ENCODE measurements around the gene KISS1.

Gene KISS1

DNA sequence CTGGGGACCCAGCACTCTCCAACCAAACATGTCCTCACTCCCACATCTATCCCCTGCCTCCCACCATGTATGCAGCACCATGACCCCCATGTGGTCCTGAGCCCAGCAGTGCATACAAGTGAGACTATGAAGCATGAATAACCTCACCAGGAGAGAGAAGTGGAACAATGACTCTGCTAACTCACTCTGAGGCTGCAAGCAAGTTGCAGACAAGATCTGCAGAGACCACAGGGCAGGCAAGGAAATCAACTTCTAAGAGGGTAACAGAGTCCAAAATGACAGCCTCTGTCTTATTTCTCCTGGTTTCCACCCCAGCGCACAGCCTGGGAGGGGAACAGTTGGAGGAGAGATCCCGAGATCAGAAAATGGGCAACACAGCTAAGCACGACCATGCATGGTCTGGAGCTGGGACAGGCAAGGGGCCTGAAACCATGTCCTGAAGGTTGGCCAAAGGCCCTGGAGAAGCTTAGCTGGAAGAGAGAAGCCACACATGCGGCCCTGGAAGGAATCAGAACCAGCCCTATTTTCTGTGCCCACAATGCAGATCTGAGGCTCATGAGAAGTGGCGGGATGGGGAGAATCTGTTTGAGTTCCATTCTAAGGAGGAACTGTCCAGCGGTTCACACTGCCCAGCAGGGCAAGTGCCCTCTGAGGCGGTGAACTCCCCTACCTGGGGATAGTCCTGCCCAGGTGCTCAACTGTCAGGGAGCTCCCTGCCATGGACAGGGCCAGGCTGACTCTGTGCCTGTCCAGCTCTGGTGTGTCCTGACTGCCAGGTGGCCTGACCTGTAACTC, 17.6 kb downstream of the KISS1 start:
- no peaks in the 10 kb centered on the region for H3K4me1 ChIP-seq (ENCODE audit: control insufficient read depth, insufficient read depth, low read length)
- H3K36me3 ChIP-seq (ENCODE audit: control insufficient read depth in 2 of 2, insufficient read depth in 1 of 2, low read length in 2 of 2), result no peaks in the 10 kb centered on the region
- ChIA-PET POLR2A (no interaction called here), CTCF (interaction anchor here (0.6 to 1.7 kb wide), 6 partner anchors 11 to 185 kb away, joined by 3 to 8 read pairs (median 4); no protein-coding TSS in a partner anchor)
- no peaks in the 10 kb centered on the region for H3K9me3 ChIP-seq (ENCODE audit: control insufficient read depth, insufficient read depth, low read depth, low read length)
- no peak overlapping the region for H3K4me3 ChIP-seq (ENCODE audit: low read depth, low read length)
- no peak overlapping the region for H3K27ac ChIP-seq (ENCODE audit: extremely low read depth, low read depth, low read length)
- no peak for TF ChIP-seq RBAK (tag by site-specific recombination; IDR thresholded peaks at IDR 0.05)
- TF ChIP-seq ZIC2 (tag by site-specific recombination; IDR thresholded peaks at IDR 0.05), result peak; percentile 50; the same call in 1 of the 2 replicates
- TF ChIP-seq, protein P1, sequence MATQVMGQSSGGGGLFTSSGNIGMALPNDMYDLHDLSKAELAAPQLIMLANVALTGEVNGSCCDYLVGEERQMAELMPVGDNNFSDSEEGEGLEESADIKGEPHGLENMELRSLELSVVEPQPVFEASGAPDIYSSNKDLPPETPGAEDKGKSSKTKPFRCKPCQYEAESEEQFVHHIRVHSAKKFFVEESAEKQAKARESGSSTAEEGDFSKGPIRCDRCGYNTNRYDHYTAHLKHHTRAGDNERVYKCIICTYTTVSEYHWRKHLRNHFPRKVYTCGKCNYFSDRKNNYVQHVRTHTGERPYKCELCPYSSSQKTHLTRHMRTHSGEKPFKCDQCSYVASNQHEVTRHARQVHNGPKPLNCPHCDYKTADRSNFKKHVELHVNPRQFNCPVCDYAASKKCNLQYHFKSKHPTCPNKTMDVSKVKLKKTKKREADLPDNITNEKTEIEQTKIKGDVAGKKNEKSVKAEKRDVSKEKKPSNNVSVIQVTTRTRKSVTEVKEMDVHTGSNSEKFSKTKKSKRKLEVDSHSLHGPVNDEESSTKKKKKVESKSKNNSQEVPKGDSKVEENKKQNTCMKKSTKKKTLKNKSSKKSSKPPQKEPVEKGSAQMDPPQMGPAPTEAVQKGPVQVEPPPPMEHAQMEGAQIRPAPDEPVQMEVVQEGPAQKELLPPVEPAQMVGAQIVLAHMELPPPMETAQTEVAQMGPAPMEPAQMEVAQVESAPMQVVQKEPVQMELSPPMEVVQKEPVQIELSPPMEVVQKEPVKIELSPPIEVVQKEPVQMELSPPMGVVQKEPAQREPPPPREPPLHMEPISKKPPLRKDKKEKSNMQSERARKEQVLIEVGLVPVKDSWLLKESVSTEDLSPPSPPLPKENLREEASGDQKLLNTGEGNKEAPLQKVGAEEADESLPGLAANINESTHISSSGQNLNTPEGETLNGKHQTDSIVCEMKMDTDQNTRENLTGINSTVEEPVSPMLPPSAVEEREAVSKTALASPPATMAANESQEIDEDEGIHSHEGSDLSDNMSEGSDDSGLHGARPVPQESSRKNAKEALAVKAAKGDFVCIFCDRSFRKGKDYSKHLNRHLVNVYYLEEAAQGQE (tag by site-specific recombination; IDR thresholded peaks at IDR 0.05), result peak; percentile 77
- TF ChIP-seq ZNF175 (tag by site-specific recombination; IDR thresholded peaks at IDR 0.05), result no peak

DNA sequence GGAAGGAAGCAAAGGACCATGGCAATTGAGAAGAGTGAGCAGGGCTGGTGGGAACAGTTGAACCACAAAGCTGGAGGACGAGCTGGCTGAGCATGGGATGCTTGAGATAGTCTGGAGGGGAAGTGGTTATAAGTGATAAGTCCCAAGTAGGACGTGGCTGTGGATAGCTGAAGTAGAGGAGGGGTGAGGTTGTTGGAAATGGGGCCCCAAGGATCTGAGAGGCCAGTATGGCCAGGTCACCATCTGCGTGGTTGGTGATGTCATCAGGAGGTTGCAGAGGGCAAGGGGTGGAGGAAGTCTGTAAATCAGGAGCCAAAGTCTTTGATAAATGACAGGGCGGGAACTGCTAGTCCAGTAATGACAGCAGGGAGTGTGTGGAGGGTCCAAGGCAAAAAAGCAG, 19.2 kb downstream of the KISS1 start:
- H3K9me3 ChIP-seq (ENCODE audit: control insufficient read depth, insufficient read depth, low read depth, low read length), result no peaks in the 10 kb centered on the region
- ChIA-PET CTCF (interaction anchor here (0.7 to 1.7 kb wide), 4 partner anchors 15 to 313 kb away, joined by 3 to 7 read pairs (median 4); no protein-coding TSS in a partner anchor), POLR2A (no interaction called here)
- TF ChIP-seq ZNF202 (tag by site-specific recombination; IDR thresholded peaks at IDR 0.05; ENCODE audit: borderline replicate concordance) (no peak), ATF2 (tag by site-specific recombination; IDR thresholded peaks at IDR 0.05; ENCODE audit: low read depth) (0 out of 2 replicates have a peak, but pooled peaks have one; percentile 29), ZNF292 (tag by site-specific recombination; IDR thresholded peaks at IDR 0.05; ENCODE audit: borderline replicate concordance, low read depth) (no peak)
- H3K27ac ChIP-seq (ENCODE audit: extremely low read depth, low read depth, low read length), result no peak overlapping the region
- no peaks in the 10 kb centered on the region for H3K36me3 ChIP-seq (ENCODE audit: control insufficient read depth in 2 of 2, insufficient read depth in 1 of 2, low read length in 2 of 2)
- H3K4me1 ChIP-seq (ENCODE audit: control insufficient read depth, insufficient read depth, low read length), result no peaks in the 10 kb centered on the region
- H3K4me3 ChIP-seq (ENCODE audit: low read depth, low read length), result no peak overlapping the region

DNA sequence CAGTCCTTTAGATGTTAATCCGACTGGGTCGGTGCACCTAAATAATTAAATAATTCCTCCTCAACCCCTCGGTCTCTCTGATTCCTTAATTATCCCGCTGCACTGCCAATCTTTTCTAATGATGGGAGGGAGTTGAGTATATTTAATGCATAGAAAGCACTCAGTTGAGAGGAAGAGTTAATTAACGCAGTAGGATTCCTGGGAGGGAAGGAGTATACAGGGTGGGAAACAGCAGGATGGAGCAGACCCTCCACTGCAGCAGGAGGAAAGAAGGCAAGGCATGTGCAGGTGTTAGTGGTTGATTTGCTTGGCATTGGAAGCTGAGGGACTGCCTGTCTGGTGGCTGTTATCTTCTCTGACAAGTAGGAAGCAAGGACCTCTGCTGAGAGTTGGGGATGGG, 20.2 kb downstream of the KISS1 start:
- H3K4me3 ChIP-seq (ENCODE audit: low read depth, low read length), result no peak overlapping the region
- no peak overlapping the region for H3K27ac ChIP-seq (ENCODE audit: extremely low read depth, low read depth, low read length)
- H3K4me1 ChIP-seq (ENCODE audit: control insufficient read depth, insufficient read depth, low read length), result no peaks in the 10 kb centered on the region
- H3K9me3 ChIP-seq (ENCODE audit: control insufficient read depth, insufficient read depth, low read depth, low read length), result no peaks in the 10 kb centered on the region
- CTCF ChIA-PET, result interaction anchor here (1.0 to 6.8 kb wide), 4 partner anchors 13 to 188 kb away, joined by 3 to 43 read pairs (median 8); no protein-coding TSS in a partner anchor
- TF ChIP-seq, protein P2, sequence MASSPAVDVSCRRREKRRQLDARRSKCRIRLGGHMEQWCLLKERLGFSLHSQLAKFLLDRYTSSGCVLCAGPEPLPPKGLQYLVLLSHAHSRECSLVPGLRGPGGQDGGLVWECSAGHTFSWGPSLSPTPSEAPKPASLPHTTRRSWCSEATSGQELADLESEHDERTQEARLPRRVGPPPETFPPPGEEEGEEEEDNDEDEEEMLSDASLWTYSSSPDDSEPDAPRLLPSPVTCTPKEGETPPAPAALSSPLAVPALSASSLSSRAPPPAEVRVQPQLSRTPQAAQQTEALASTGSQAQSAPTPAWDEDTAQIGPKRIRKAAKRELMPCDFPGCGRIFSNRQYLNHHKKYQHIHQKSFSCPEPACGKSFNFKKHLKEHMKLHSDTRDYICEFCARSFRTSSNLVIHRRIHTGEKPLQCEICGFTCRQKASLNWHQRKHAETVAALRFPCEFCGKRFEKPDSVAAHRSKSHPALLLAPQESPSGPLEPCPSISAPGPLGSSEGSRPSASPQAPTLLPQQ (tag by site-specific recombination; IDR thresholded peaks at IDR 0.05), result no peak
- no peak for TF ChIP-seq ZNF514 (tag by site-specific recombination; IDR thresholded peaks at IDR 0.05)
- TF ChIP-seq ZNF302 (tag by site-specific recombination; IDR thresholded peaks at IDR 0.05; ENCODE audit: low read depth), result no peak
- TF ChIP-seq ZNF791 (tag by site-specific recombination; IDR thresholded peaks at IDR 0.05), result no peak
- no peak for TF ChIP-seq KLF16 (tag by site-specific recombination; IDR thresholded peaks at IDR 0.05)
- no peak for TF ChIP-seq HOXA7 (CRISPR knock-in tag; IDR thresholded peaks at IDR 0.05; ENCODE audit: borderline replicate concordance)
- TF ChIP-seq KLF1 (tag by site-specific recombination; IDR thresholded peaks at IDR 0.05), result no peak
- TF ChIP-seq GLI2 (tag by site-specific recombination; IDR thresholded peaks at IDR 0.05; ENCODE audit: borderline replicate concordance, low read depth), result no peak
- no peak for TF ChIP-seq HOXC10 (CRISPR knock-in tag; IDR thresholded peaks at IDR 0.05)
- no peaks in the 10 kb centered on the region for H3K36me3 ChIP-seq (ENCODE audit: control insufficient read depth in 2 of 2, insufficient read depth in 1 of 2, low read length in 2 of 2)
- POLR2A ChIA-PET, result no interaction called here
